Esophagus muscularis mucosa (tissue), 4 donors: ENCODE results near the gene CHST15. TPM values are rescaled to one million over a fixed set of nuclear protein-coding genes. Genes with fewer than 3 reads are reported as not detected.

Source experiments
- DNase-seq: peaks from one replicate; pipeline ENCODE4 v3.0.0-alpha.2; 2017; ENCODE audit errors: extremely low spot score
- H3K27ac ChIP-seq, 4 donors: fragments of 200-600 bp; sonication (generic); replicated peaks in 1 of 4; 1 replicate in 3 of 4; 2 replicates in 1 of 4; pipeline ENCODE4 v1.5.1; 2016 to 2019; ENCODE audit warnings: mild to moderate bottlenecking in 1 of 4
- H3K27me3 ChIP-seq, 4 donors: fragments of 200-600 bp; sonication (generic); one replicate each; pipeline versions ENCODE4 v1.5.1 to v1.6.0; 2016 to 2019
- H3K36me3 ChIP-seq, 4 donors: fragments of 200-600 bp; sonication (generic); one replicate each; pipeline ENCODE4 v1.5.1; 2016 to 2019
- H3K4me1 ChIP-seq, 4 donors: fragments of 200-600 bp; sonication (generic); one replicate each; pipeline ENCODE4 v1.5.1; 2016 to 2019
- H3K4me3 ChIP-seq, 4 donors: fragments of 200-600 bp; sonication (generic); 1 replicate in 2 of 4; 2 replicates in 2 of 4; pipeline ENCODE4 v1.5.1; 2016 to 2019; ENCODE audit warnings: mild to moderate bottlenecking in 4 of 4, moderate library complexity in 1 of 4
- H3K9me3 ChIP-seq, 4 donors: fragments of 200-600 bp; sonication (generic); 1 replicate in 3 of 4; 2 replicates in 1 of 4; pipeline ENCODE4 v1.5.1; 2016 to 2019
- CTCF ChIP-seq, 3 experiments: fragments of 200-600 bp in 2 of 3; fragments of 450-650 bp in 1 of 3; sonication (generic) in 2 of 3; IDR thresholded peaks; one replicate each; pipeline ENCODE4 v1.5.1; 2017 to 2019; ENCODE audit warnings: antibody characterized with exemption in 3 of 3, mild to moderate bottlenecking in 2 of 3, moderate library complexity in 1 of 3
- EP300 ChIP-seq: sonication (generic); formaldehyde crosslinking; IDR thresholded peaks from one replicate; pipeline ENCODE4 v1.6.1; 2017; ENCODE audit warnings: antibody characterized with exemption
- POLR2A ChIP-seq: fragments of 450-650 bp; IDR thresholded peaks from one replicate; pipeline ENCODE4 v1.6.1; 2017; ENCODE audit warnings: antibody characterized with exemption, moderate library complexity, mild to moderate bottlenecking, low read depth
- POLR2AphosphoS5 ChIP-seq, 2 donors: sonication (generic); formaldehyde crosslinking; IDR thresholded peaks; one replicate each; pipeline ENCODE4 v1.6.1; 2017; ENCODE audit warnings: antibody characterized with exemption in 2 of 2
- WGBS: methylation state at CpG from one replicate; pipeline ENCODE4 v1.1.5; 2018; 5-methylcytosine and 5-hydroxymethylcytosine counted together
- intact Hi-C: fragments of 100-400 bp; cut with DNase I; formaldehyde crosslinking; loops from one replicate; pipeline ENCODE4 v1.15.1; 2023
- total RNA-seq, 4 donors: library from RNA; depleted of rRNA; stranded (reverse); fragments of >200 nt; gene quantifications; one replicate each; pipeline versions ENCODE4 v1.1.0 to v1.2.1, GENCODE V29; 2016

The CHST15 gene
- total RNA-seq, 4 donors from 2014 or later = 48.2 to 76.1 (median 62.5) TPM

- TF ChIP-seq POLR2AphosphoS5 (IDR thresholded peaks at IDR 0.05) (no peak), EP300 (no peak), POLR2A (no peak), CTCF (IDR thresholded peaks at IDR 0.05) (no peak)
- DNase-seq = no peak
- Histone ChIP-seq H3K27ac (peak overlapping the region in 3 of 4 donors; percentile 91 to 95 (median 94)), H3K9me3 (no peaks in the 10 kb centered on the region), H3K4me1 (peaks cover 0 to 74% (median 73%) of the 10 kb centered on the region in 4 donors), H3K36me3 (peaks cover 0 to 60% (median 7%) of the 10 kb centered on the region in 4 donors), H3K27me3 (no peaks in the 10 kb centered on the region), H3K4me3 (no peak overlapping the region)
- intact Hi-C loops = no loop called here
- 60% methylated on average over 3 of the region's 3 CpGs for WGBS
Measured at GRCh38 chr10:124012583-124012982, 80.8 kb downstream of the CHST15 start.

DNA sequence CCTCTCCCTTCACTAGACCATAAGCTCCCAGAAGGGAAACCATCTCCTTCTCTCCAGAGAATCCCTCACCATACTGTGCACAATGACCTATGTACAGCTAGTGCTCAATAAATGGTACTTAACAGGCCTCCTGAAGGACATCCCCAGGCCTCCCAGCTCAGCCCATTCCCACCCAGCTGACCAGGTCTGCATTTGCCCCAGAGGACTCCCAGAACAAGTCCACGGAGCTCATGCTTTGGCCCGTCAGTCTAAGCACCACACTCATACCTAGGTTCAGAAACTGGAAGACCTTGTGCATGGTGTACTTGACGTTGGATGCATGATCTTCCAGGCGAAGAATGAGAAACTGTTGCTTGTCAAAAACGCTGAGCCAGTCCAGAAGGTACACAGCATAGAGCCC is 81.3 kb downstream of the CHST15 start:
- 84% methylated on average over 5 of the region's 5 CpGs for WGBS

DNA sequence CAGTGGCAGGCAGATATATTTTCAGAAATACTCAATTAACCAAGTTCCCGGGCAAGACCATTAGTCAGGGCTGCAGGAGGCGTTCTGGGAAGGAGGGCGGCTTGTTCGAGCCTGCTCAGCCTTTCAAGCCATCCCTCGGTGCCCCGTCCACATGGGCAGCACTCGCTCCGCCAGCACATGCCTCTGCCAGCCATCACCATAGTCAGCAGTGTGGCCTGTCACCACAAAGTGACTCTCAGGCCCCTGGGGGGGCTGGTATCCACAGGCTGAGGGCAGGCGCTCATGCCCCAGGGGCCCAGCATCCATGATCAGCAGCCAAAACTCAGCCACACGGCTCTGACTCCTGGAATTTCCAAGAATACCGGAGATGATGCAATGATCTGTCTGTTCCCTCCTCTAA is 81.9 kb downstream of the CHST15 start:
- no peaks in the 10 kb centered on the region for H3K27me3 ChIP-seq
- intact Hi-C loops = no loop called here
- H3K4me3 ChIP-seq = no peak overlapping the region

More for the DNA sequence above, 81.3 kb downstream of the CHST15 start:
- no peaks in the 10 kb centered on the region for H3K27me3 ChIP-seq
- TF ChIP-seq CTCF (IDR thresholded peaks at IDR 0.05) (no peak), POLR2A (no peak), POLR2AphosphoS5 (IDR thresholded peaks at IDR 0.05) (no peak), EP300 (no peak)
- H3K4me1 ChIP-seq = peaks cover 0 to 74% (median 73%) of the 10 kb centered on the region in 4 donors
- intact Hi-C loops = no loop called here
- H3K9me3 ChIP-seq = no peaks in the 10 kb centered on the region
- peaks cover 0 to 65% (median 7%) of the 10 kb centered on the region in 4 donors for H3K36me3 ChIP-seq
- DNase-seq = no peak
- no peak overlapping the region for H3K4me3 ChIP-seq
- H3K27ac ChIP-seq = peak overlapping the region; percentile 91 to 95 (median 92)

DNA sequence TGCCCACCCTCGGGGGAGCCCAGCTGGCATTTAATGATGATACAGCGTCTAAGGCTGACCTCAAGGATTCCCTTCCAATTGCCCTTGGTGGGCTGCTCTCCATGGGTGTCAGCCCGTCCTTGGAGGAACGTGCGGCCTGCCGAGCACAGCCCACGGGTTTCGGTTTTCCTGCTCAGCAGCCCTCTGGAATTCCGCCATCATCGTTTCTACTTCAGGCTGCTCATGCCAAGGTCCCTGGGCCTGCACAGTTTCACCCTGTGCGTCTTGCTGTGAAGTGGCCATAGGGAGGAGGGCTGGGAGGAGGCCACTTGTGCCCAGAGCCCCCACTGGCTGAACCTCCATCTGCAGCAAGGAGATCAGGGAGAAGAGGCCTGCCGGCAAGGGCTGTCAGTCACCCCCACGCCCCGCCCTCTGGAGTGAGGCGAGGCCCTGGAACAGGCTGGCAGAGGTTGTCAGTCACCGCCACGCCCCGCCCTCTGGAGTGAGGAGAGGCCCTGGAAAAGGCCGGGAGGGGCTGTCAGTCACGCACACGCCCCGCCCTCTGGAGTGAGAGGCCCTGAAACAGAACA is 82.8 kb downstream of the CHST15 start:
- intact Hi-C loops = no loop called here
- no peak for DNase-seq

More for the DNA sequence above, 81.9 kb downstream of the CHST15 start:
- peaks cover 0 to 66% (median 7%) of the 10 kb centered on the region in 4 donors for H3K36me3 ChIP-seq
- no peak for TF ChIP-seq POLR2A
- TF ChIP-seq EP300 = no peak
- TF ChIP-seq POLR2AphosphoS5 (IDR thresholded peaks at IDR 0.05) = no peak
- no peak for TF ChIP-seq CTCF (IDR thresholded peaks at IDR 0.05)
- peak overlapping the region; percentile 91 to 95 (median 92) for H3K27ac ChIP-seq
- peaks cover 0 to 74% (median 73%) of the 10 kb centered on the region in 4 donors for H3K4me1 ChIP-seq
- H3K9me3 ChIP-seq = no peaks in the 10 kb centered on the region
- WGBS = 69% methylated on average over 4 of the region's 11 CpGs
- no peak for DNase-seq

GRCh38 chr10:124010024-124010423 is 83.4 kb downstream of the CHST15 start:
- DNase-seq = no peak
- Histone ChIP-seq H3K4me1 (peaks cover 7 to 74% (median 73%) of the 10 kb centered on the region in 4 donors), H3K9me3 (no peaks in the 10 kb centered on the region), H3K36me3 (peaks cover 0 to 67% (median 7%) of the 10 kb centered on the region in 4 donors), H3K27ac (peak overlapping the region; percentile 91 to 95 (median 92)), H3K4me3 (peak overlapping the region in 1 of 4 donors; percentile 4), H3K27me3 (no peaks in the 10 kb centered on the region)
- intact Hi-C loops = no loop called here
- 87% methylated on average over 20 of the region's 20 CpGs for WGBS
- TF ChIP-seq POLR2A (no peak), CTCF (IDR thresholded peaks at IDR 0.05) (no peak), EP300 (no peak), POLR2AphosphoS5 (IDR thresholded peaks at IDR 0.05) (no peak)

More for the DNA sequence above, 82.8 kb downstream of the CHST15 start:
- TF ChIP-seq POLR2A (no peak), POLR2AphosphoS5 (IDR thresholded peaks at IDR 0.05) (peak in 1 of 2 donors; percentile 24), EP300 (no peak)
- H3K4me3 ChIP-seq = peak overlapping the region in 1 of 4 donors; percentile 4
- H3K36me3 ChIP-seq = peaks cover 0 to 67% (median 7%) of the 10 kb centered on the region in 4 donors
- H3K9me3 ChIP-seq = no peaks in the 10 kb centered on the region
- H3K27ac ChIP-seq = peak overlapping the region; percentile 91 to 95 (median 92)
- 51% methylated on average over 21 of the region's 22 CpGs for WGBS
- no peaks in the 10 kb centered on the region for H3K27me3 ChIP-seq
- peaks cover 4 to 74% (median 73%) of the 10 kb centered on the region in 4 donors for H3K4me1 ChIP-seq
